GM12878 (cell line): Measurements from ENCODE around the gene POLD1. TPM values are rescaled to one million over a fixed set of nuclear protein-coding genes. Genes with fewer than 3 reads are reported as not detected.

Source experiments
- ATF7 ChIP-seq: fragments of 450-650 bp; IDR thresholded peaks from 2 replicates; pipeline ENCODE4 v1.6.1; 2016; ENCODE audit warnings: low read depth, mild to moderate bottlenecking
- BMI1 ChIP-seq: fragments of 450-650 bp; IDR thresholded peaks from 2 replicates; pipeline ENCODE4 v1.6.1; 2016; ENCODE audit warnings: mild to moderate bottlenecking, moderate library complexity, borderline replicate concordance
- CBFB ChIP-seq: IDR thresholded peaks from 2 replicates; pipeline ENCODE4 v1.6.1; 2016; ENCODE audit warnings: antibody characterized with exemption, low read depth
- CEBPZ ChIP-seq: fragments of 150-350 bp; IDR thresholded peaks from 2 replicates; pipeline ENCODE4 v1.6.1; 2016; ENCODE audit warnings: low read depth, low read length
- CHD4 ChIP-seq: fragments of 200-600 bp; sonication (generic); IDR thresholded peaks from 2 replicates; pipeline ENCODE4 v1.6.1; 2016; ENCODE audit warnings: mild to moderate bottlenecking
- CREM ChIP-seq: IDR thresholded peaks from 2 replicates; pipeline ENCODE4 v1.6.1; 2014; ENCODE audit warnings: antibody characterized with exemption, low read depth
- DPF2 ChIP-seq: fragments of 450-650 bp; IDR thresholded peaks from 2 replicates; pipeline ENCODE4 v1.6.1; 2017; ENCODE audit warnings: mild to moderate bottlenecking
- EGR1 ChIP-seq, 2 experiments: IDR thresholded peaks; 1 replicate in 1 of 2; 2 replicates in 1 of 2; pipeline ENCODE4 v1.6.1; 2011 to 2012; ENCODE audit warnings: low read depth in 2 of 2, low read length in 2 of 2, borderline replicate concordance in 1 of 2, mild to moderate bottlenecking in 1 of 2, moderate library complexity in 1 of 2
- GABPA ChIP-seq: IDR thresholded peaks from 2 replicates; pipeline ENCODE4 v1.6.1; 2014; ENCODE audit warnings: antibody characterized with exemption, low read depth, mild to moderate bottlenecking, inconsistent platforms
- HCFC1 ChIP-seq: fragments of 150-350 bp; IDR thresholded peaks from 2 replicates; pipeline ENCODE4 v1.6.1; 2014; ENCODE audit warnings: low read length
- HDAC6 ChIP-seq: fragments of 200-600 bp; sonication (generic); IDR thresholded peaks from one replicate; pipeline ENCODE4 v1.8.0; 2017; ENCODE audit warnings: antibody characterized with exemption; ENCODE audit not compliant: unreplicated experiment
- HDGF ChIP-seq: fragments of 450-650 bp; IDR thresholded peaks from 2 replicates; pipeline ENCODE4 v1.6.1; 2016; ENCODE audit warnings: antibody characterized with exemption
- IKZF1 ChIP-seq: fragments of 450-650 bp; conservative IDR thresholded peaks from 2 replicates; pipeline ENCODE4 v1.6.1; 2017; ENCODE audit warnings: antibody characterized with exemption, mild to moderate bottlenecking
- JUNB ChIP-seq: IDR thresholded peaks from 2 replicates; pipeline ENCODE4 v1.6.1; 2016; ENCODE audit warnings: antibody characterized with exemption, mild to moderate bottlenecking
- SMC3 ChIP-seq: IDR thresholded peaks from 2 replicates; pipeline ENCODE4 v1.6.1; 2011; ENCODE audit warnings: low read length, improper control_type of control experiment, borderline replicate concordance
- SREBF1 ChIP-seq: IDR thresholded peaks from 2 replicates; pipeline ENCODE4 v1.6.1; 2012; ENCODE audit warnings: mild to moderate bottlenecking, low read length
- SUZ12 ChIP-seq: fragments of 200-600 bp; sonication (generic); IDR thresholded peaks from one replicate; pipeline ENCODE4 v1.6.1; 2018; ENCODE audit warnings: antibody characterized with exemption, mild to moderate bottlenecking; ENCODE audit not compliant: unreplicated experiment
- TCF3 ChIP-seq: IDR thresholded peaks from 2 replicates; pipeline ENCODE4 v1.6.1; 2012; ENCODE audit warnings: low read depth, mild to moderate bottlenecking, low read length, borderline replicate concordance; ENCODE audit not compliant: insufficient read depth
- TCF7 ChIP-seq: IDR thresholded peaks from 2 replicates; pipeline ENCODE4 v1.6.1; 2014; ENCODE audit warnings: antibody characterized with exemption, borderline replicate concordance
- ZBED1 ChIP-seq: IDR thresholded peaks from 2 replicates; pipeline ENCODE4 v1.6.1; 2016; ENCODE audit warnings: borderline replicate concordance
- ZNF207 ChIP-seq: fragments of 450-650 bp; IDR thresholded peaks from 2 replicates; pipeline ENCODE4 v1.6.1; 2014; ENCODE audit warnings: antibody characterized with exemption, mild to moderate bottlenecking, borderline replicate concordance
- ZNF274 ChIP-seq: IDR thresholded peaks from one replicate; pipeline ENCODE4 v1.8.0; 2011; ENCODE audit not compliant: insufficient read length, insufficient read depth
- polyA plus RNA-seq, 11 experiments: library from polyadenylated mRNA; depleted of rRNA in 4 of 11; unstranded in 6 of 11; stranded (reverse) in 5 of 11; fragments of >200 nt; fragmentation: Nextera tagmentation in 4 of 11; fragmentation: Illumina TruSeq in 1 of 11; extraction: Ambion mirVana in 4 of 11; extraction: Trizol in 1 of 11; gene quantifications; 1 replicate in 1 of 11; 2 replicates in 10 of 11; pipeline versions ENCODE4 v1.2.1 to v1.2.3, GENCODE V29; 2011 to 2016; ENCODE audit warnings: inconsistent platforms in 2 of 11, missing spikeins in 2 of 11, low read depth in 1 of 11
- total RNA-seq, 4 experiments: library from RNA; depleted of rRNA in 3 of 4; stranded (reverse); fragments of >200 nt in 3 of 4; fragmentation: Illumina TruSeq in 1 of 4; extraction: Trizol in 1 of 4; gene quantifications; 2 replicates each; pipeline versions ENCODE4 v1.2.1 to v1.2.3, GENCODE V29; 2013 to 2021
- TF ChIP-seq, protein P1 (sequence below): fragments of 450-650 bp; IDR thresholded peaks from 2 replicates; pipeline ENCODE4 v1.6.1; 2017; ENCODE audit warnings: mild to moderate bottlenecking
- TF ChIP-seq, protein P2 (sequence below): IDR thresholded peaks from 2 replicates; pipeline ENCODE4 v1.6.1; 2011; ENCODE audit warnings: low read depth, mild to moderate bottlenecking, low read length, moderate library complexity, borderline replicate concordance; ENCODE audit errors: extremely low read depth

POLD1 gene
- total and polyA plus RNA-seq, 10 of the 15 experiments (the other 5 are each of a cell fraction or from before 2014, with no cell fraction given), result 0.76 to 165 (median 63.4) TPM

DNA sequence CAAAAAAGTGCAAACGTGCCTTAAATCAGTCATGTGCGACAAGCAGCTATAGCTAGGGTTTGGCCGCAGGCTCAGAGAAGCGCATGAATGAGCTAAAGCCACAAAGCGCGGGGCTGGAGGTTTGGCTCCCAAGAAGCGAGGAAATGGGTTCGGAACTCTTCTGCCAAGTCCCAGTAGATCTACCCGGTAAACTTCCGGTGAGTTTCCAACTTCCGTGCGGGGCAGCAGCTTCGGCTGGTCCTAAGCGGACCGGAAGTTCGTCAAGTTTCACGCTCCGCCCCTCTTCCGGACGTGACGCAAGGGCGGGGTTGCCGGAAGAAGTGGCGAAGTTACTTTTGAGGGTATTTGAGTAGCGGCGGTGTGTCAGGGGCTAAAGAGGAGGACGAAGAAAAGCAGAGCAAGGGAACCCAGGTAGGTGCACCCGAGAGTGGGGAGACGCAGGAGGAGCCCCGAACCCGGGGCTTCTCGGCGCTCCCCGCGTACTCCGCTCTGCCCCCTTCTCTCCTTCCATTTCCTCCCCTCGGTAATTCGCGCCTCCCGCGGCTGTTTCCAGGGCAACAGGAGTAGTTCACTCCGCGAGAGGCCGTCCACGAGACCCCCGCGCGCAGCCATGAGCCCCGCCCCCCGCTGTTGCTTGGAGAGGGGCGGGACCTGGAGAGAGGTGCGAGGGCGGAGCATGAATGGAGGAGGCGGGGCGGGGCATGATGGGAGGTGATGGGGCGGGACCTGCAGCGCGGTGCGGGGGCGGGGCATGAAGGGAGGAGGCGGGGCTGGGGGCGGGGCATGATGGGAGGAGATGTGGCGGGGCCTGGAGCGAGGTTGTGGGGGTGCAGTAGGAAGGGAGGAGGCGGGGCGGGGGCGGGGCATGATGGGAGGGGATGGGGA, 7.7 kb upstream of the POLD1 start, which contains the start of gene NR1H2 (continued):
- TF ChIP-seq BMI1, result peak; percentile 36; the same call in 1 of the 2 replicates
- peak; percentile 92 for TF ChIP-seq HCFC1
- peak; percentile 94 for TF ChIP-seq ZNF207
- TF ChIP-seq ZNF274, result no peak
- TF ChIP-seq IKZF1, result peak; percentile 88
- peak; percentile 72 for TF ChIP-seq ATF7
- TF ChIP-seq SMC3, result no peak
- no peak for TF ChIP-seq ZBED1
- TF ChIP-seq TCF3, result no peak
- TF ChIP-seq JUNB, result no peak
- TF ChIP-seq SUZ12, result no peak
- TF ChIP-seq CBFB, result no peak
- TF ChIP-seq GABPA, result peak; percentile 100
- 0 out of 2 replicates have a peak, but pooled peaks have one; percentile 26 for TF ChIP-seq CEBPZ
- no peak for TF ChIP-seq HDAC6
- no peak; the same call in 1 of the 2 replicates for TF ChIP-seq HDGF
- TF ChIP-seq, protein P1, sequence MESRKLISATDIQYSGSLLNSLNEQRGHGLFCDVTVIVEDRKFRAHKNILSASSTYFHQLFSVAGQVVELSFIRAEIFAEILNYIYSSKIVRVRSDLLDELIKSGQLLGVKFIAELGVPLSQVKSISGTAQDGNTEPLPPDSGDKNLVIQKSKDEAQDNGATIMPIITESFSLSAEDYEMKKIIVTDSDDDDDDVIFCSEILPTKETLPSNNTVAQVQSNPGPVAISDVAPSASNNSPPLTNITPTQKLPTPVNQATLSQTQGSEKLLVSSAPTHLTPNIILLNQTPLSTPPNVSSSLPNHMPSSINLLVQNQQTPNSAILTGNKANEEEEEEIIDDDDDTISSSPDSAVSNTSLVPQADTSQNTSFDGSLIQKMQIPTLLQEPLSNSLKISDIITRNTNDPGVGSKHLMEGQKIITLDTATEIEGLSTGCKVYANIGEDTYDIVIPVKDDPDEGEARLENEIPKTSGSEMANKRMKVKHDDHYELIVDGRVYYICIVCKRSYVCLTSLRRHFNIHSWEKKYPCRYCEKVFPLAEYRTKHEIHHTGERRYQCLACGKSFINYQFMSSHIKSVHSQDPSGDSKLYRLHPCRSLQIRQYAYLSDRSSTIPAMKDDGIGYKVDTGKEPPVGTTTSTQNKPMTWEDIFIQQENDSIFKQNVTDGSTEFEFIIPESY, result no peak
- no peak for TF ChIP-seq TCF7
- TF ChIP-seq, protein P2, sequence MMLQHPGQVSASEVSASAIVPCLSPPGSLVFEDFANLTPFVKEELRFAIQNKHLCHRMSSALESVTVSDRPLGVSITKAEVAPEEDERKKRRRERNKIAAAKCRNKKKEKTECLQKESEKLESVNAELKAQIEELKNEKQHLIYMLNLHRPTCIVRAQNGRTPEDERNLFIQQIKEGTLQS, result no peak
- TF ChIP-seq CHD4, result no peak
- TF ChIP-seq CREM, result peak; percentile 96
- peak; percentile 27 to 74; a peak in 1 of 3 replicates for TF ChIP-seq EGR1 (IDR thresholded peaks at IDR 0.05; ENCODE audit: borderline replicate concordance in 1 of 2, low read depth in 2 of 2, low read length in 2 of 2)
- peak; percentile 63; the same call in 1 of the 2 replicates for TF ChIP-seq DPF2
- TF ChIP-seq SREBF1, result no peak
